Measurements from ENCODE around the gene USP34.

Gene USP34

GRCh38 chr2:61221819-61222218 lies 249.1 kb downstream of the USP34 start:
- H3K36me3 ChIP-seq (ENCODE audit: control insufficient read depth in 2 of 2, insufficient read depth in 1 of 2, low read length in 2 of 2), result peaks cover 34 to 73% of the 10 kb centered on the region in 2 experiments
- no peak overlapping the region for H3K4me3 ChIP-seq (ENCODE audit: low read depth, low read length)
- H3K4me1 ChIP-seq (ENCODE audit: control insufficient read depth, insufficient read depth, low read length), result no peaks in the 10 kb centered on the region
- no peak overlapping the region for H3K27ac ChIP-seq (ENCODE audit: extremely low read depth, low read depth, low read length)
- TF ChIP-seq ZNF843 (tag by site-specific recombination; IDR thresholded peaks at IDR 0.05) (no peak), ZNF473 (tag by site-specific recombination; IDR thresholded peaks at IDR 0.05) (no peak), ZNF16 (tag by site-specific recombination; IDR thresholded peaks at IDR 0.05; ENCODE audit: low read depth) (no peak), ZNF629 (tag by site-specific recombination; IDR thresholded peaks at IDR 0.05) (no peak), ZNF561 (tag by site-specific recombination; IDR thresholded peaks at IDR 0.05; ENCODE audit: borderline replicate concordance) (no peak), ZNF174 (tag by site-specific recombination; IDR thresholded peaks at IDR 0.05) (no peak), ZBTB1 (tag by site-specific recombination; IDR thresholded peaks at IDR 0.05) (no peak), ZNF148 (tag by site-specific recombination; IDR thresholded peaks at IDR 0.05; ENCODE audit: borderline replicate concordance) (no peak), AEBP2 (tag by site-specific recombination; IDR thresholded peaks at IDR 0.05; ENCODE audit: borderline replicate concordance) (no peak), WT1 (tag by site-specific recombination; IDR thresholded peaks at IDR 0.05) (no peak), EGR2 (tag by site-specific recombination; IDR thresholded peaks at IDR 0.05; ENCODE audit: low read depth) (no peak), ZNF2 (tag by site-specific recombination; IDR thresholded peaks at IDR 0.05) (no peak), OVOL3 (tag by site-specific recombination; IDR thresholded peaks at IDR 0.05) (no peak), ZNF558 (tag by site-specific recombination; IDR thresholded peaks at IDR 0.05) (no peak), ZBTB20 (tag by site-specific recombination; IDR thresholded peaks at IDR 0.05) (no peak), ZNF24 (tag by site-specific recombination; IDR thresholded peaks at IDR 0.05) (no peak), KLF1 (tag by site-specific recombination; IDR thresholded peaks at IDR 0.05) (no peak)
- POLR2A ChIA-PET, result no interaction called here
- CTCF ChIA-PET, result no interaction called here
- no peaks in the 10 kb centered on the region for H3K9me3 ChIP-seq (ENCODE audit: control insufficient read depth, insufficient read depth, low read depth, low read length)

- no peak for TF ChIP-seq ZNF692 (tag by site-specific recombination; IDR thresholded peaks at IDR 0.05)
- TF ChIP-seq ZNF837 (tag by site-specific recombination; IDR thresholded peaks at IDR 0.05), result no peak
- TF ChIP-seq ZNF2 (tag by site-specific recombination; IDR thresholded peaks at IDR 0.05), result no peak
- TF ChIP-seq ZNF324 (tag by site-specific recombination; IDR thresholded peaks at IDR 0.05), result no peak
- no peak for TF ChIP-seq ZBTB49 (tag by site-specific recombination; IDR thresholded peaks at IDR 0.05; ENCODE audit: low read depth)
- TF ChIP-seq ZNF555 (tag by site-specific recombination; conservative IDR thresholded peaks at IDR 0.05), result no peak
- no peak for TF ChIP-seq ZBTB7A (tag by site-specific recombination; IDR thresholded peaks at IDR 0.05; ENCODE audit: low read depth)
- no peak for TF ChIP-seq GLIS1 (tag by site-specific recombination; IDR thresholded peaks at IDR 0.05)
- TF ChIP-seq ZNF513 (tag by site-specific recombination; IDR thresholded peaks at IDR 0.05), result no peak
- no peak for TF ChIP-seq HOXC10 (CRISPR knock-in tag; IDR thresholded peaks at IDR 0.05)
- TF ChIP-seq ZNF48 (tag by site-specific recombination; IDR thresholded peaks at IDR 0.05), result no peak
- no peak for TF ChIP-seq ZNF266 (tag by site-specific recombination; IDR thresholded peaks at IDR 0.05; ENCODE audit: low read depth)
- Histone ChIP-seq H3K4me3 (ENCODE audit: low read depth, low read length) (no peak overlapping the region), H3K27ac (ENCODE audit: extremely low read depth, low read depth, low read length) (no peak overlapping the region), H3K36me3 (ENCODE audit: control insufficient read depth in 2 of 2, insufficient read depth in 1 of 2, low read length in 2 of 2) (peaks cover 25 to 66% of the 10 kb centered on the region in 2 experiments), H3K4me1 (ENCODE audit: control insufficient read depth, insufficient read depth, low read length) (no peaks in the 10 kb centered on the region), H3K9me3 (ENCODE audit: control insufficient read depth, insufficient read depth, low read depth, low read length) (no peaks in the 10 kb centered on the region)
- ChIA-PET POLR2A (no interaction called here), CTCF (interaction anchor here (0.6 kb wide), 1 partner anchor 24 kb away, joined by 3 read pairs; no protein-coding TSS in a partner anchor)
These were observed 250.1 kb downstream of the USP34 start for GRCh38 chr2:61220768-61221167.
